HEK293 (cell line): ENCODE data around the gene PNMA5.

Source experiments
- MEIS1 ChIP-seq: sonication (generic); formaldehyde crosslinking; IDR thresholded peaks from 2 replicates; pipeline ENCODE4 v1.8.1; 2022; ENCODE audit warnings: missing genetic modification reagents, mild to moderate bottlenecking, borderline replicate concordance
- ZNF24 ChIP-seq: fragments of 450-650 bp; formaldehyde crosslinking; IDR thresholded peaks from 2 replicates; pipeline ENCODE4 v1.5.1; 2016; ENCODE audit warnings: missing biosample characterization, missing genetic modification characterization
- ZNF580 ChIP-seq: fragments of 450-650 bp; formaldehyde crosslinking; IDR thresholded peaks from 2 replicates; pipeline ENCODE4 v1.5.1; 2016; ENCODE audit warnings: missing biosample characterization, missing genetic modification characterization

- no peak for TF ChIP-seq ZNF580
- TF ChIP-seq ZNF24 (tag by site-specific recombination): no peak
- no peak for TF ChIP-seq MEIS1
Observed at GRCh38 chrX:152968193-152968592, 25.7 kb downstream of the PNMA5 start.
